ENCODE data around the gene S1PR3.

S1PR3 gene

DNA sequence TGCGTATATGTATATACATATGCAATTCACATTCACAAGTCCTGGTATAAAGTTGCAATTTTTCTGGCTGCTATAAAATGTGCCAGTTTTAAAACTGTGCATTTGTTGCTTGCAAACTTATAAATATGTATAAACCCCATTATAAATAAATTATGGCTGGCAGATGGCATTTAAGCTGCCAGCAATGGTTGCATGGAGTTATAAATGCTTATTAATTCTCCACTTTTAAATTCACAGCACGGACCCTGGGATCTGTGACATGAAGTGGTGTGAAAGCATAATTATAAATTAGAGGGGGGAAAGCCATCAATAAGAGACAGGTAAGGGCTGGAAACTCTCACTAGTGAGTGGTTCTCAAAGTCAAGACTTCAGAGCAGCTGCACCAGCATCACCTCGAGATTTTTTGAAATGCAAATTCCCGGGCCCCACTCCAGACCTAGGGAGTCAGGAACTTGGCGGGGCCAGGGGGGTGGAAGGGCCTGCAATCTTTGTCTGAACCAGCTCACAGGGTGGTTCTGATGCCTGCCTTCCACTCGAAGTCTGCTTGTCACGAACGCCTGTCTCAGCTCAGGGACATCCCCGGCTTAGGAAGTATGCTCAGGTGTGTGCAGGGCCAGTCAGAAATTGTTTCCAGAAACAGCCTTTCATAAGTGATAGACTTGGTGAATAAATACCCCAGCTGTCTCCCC lies 16.9 kb downstream of the S1PR3 start:
- in situ Hi-C loops (cut with MboI; ENCODE audit: low sequenced_read_pairs): loop anchor here (10.0 kb wide), 1 partner anchor 413 kb away; no protein-coding TSS in a partner anchor

DNA sequence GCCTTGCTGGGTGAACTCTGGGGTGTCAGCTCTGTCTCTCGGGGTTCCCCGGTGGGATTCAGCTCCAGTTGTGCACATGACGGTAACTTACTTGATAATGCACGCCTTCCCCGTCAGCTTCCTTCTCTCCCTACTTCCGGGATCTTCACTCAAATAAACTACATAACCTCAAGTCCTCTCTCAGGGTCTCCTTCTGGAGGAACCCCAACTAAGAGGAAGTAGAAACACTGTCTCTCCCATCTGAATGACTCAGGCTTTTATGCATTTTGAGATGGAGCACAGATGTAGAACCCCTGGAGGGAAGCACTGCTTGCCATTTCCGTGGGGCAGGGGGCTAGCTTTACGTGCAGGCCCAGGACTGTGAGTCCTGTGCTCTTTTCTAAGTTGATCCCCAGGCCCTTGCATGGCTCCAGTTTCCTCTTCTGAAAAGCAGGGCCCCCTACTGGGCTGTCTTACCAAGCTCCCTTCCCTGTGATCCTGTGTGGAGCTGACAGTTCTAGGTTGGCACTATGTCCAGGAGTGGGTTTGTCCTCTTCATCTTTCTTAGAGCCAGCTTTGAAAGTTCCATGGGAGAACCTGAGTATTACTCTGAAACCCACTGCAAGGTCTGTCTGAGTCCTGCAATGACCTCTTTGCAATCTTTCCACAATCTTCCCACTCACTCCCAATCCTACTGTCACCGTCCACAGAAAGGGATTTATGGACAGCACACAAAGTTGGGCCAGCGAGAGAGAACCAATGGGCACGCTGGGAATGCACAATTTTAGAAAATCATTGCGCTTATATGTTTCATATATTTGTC lies 17.7 kb downstream of the S1PR3 start:
- in situ Hi-C loops (cut with MboI; ENCODE audit: low sequenced_read_pairs): loop anchor here (10.0 kb wide), 1 partner anchor 414 kb away; no protein-coding TSS in a partner anchor

DNA sequence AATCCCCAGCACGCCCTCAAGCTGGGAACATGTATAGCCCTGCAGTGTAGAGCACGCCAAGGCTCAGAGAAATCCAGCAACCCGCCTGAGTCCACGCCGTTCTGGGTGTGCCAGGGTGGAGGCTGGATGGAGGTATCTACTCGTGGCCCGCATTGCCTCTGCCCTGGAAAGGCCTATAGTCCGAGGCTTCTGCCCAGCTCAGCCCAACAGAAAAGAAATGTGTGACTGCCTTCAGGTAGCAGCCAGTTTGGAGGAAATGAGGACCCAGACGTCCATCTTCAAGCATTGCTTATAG lies 18.2 kb downstream of the S1PR3 start:
- in situ Hi-C loops (cut with MboI; ENCODE audit: low sequenced_read_pairs): loop anchor here (10.0 kb wide), 1 partner anchor 415 kb away; no protein-coding TSS in a partner anchor

DNA sequence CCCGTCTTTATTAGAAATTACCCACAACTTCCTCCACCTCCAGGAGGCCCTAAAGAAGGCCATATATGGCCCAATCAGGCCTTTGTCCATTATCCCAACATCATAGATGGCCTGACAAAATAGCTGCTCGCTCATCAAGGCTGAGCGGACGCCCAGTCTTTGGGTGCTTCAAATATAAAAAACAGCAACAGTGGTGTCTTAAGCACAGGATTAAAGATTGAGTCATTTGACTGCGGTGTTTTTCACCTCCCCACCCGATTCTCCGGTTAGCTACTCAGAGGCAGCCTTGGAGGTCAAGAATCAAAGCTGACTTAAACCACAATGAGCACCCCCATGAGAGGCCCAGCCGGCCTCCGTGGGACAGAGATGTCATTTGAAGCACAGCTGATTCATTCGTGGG lies 18.8 kb downstream of the S1PR3 start:
- in situ Hi-C loops (cut with MboI; ENCODE audit: low sequenced_read_pairs): no loop called here

DNA sequence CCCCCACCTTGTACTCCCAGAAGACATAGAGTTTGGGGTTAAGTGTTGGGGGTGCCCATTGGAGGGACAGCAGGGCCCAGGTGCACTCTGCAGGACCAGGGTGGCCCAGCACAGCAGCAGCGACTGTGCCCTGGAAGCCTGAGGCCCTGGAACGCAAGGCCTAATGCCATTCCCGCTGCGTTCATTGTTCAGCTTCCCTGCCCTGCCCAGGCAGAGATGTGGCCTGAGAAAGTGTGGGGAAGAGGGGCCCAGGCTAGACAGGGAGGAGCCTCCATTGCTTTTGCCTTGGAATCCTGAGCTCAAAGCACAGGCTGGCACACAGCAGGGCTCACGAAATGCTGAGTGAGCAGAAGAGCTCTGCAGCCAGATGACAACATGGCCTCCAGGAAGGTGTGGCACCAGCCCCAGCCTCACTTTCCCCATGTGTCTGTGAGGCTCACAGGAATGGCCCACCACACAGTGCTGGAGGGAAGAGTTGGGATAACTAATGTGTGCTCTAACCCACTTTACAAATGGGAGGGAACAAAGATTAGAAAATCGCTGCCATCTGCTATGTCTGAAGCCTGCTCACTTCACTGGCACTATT lies 19.4 kb downstream of the S1PR3 start:
- in situ Hi-C loops (cut with MboI; ENCODE audit: low sequenced_read_pairs): no loop called here

DNA sequence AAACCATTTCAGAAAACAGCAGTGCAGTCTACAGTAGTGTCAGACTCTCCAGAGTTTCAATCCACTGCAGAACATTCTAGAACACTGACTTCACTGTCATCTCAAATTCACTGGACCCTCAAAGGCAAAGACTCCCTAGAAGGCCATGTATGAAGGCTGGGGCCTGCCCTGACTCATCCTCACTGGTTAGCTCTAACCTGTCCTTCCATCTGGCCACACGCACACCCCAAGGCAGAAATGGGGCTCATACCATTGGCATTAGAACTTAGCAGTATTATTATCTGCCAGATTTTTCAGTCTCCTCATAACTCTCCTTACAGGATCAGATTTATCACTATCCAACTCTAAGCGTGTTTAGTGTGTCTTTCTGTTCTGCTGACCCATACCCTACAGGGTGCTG lies 20.4 kb downstream of the S1PR3 start:
- in situ Hi-C loops (cut with MboI; ENCODE audit: low sequenced_read_pairs): no loop called here

DNA sequence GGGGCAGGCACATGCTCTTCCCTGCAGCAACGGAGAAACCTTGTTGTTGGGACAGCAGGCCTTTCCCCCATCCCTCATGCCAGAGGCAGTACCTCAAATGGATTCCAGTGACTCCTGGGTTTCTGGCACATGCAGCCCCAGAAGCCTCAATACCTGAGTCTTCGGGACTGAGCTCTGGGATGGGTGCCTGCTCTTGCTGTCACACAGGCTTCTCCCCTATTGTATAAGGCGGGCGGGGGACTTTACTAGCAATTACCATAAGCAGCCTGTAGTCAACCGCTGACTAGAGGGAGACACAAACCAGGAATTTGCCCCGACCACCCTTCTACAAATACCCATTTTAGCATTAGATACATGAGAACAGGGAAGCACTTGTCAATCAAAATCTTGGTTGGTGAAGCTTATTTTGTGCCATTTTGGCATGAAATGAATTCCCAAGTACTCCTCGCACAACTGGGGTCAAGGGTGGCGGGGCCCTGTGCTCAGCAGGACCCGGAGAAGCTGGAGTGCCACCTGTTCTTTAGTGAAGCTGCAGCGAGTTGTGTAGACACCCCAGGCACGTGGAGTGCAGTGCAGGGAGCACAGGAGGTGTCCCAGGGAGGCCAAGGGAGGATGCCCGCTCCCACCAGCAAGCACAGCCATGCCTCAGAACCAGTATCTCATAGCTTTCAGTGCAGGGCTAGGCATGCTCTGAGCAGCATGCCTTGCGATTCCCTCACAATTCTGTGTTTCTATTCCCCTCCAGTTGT lies 21.2 kb downstream of the S1PR3 start:
- in situ Hi-C loops (cut with MboI; ENCODE audit: low sequenced_read_pairs): no loop called here

DNA sequence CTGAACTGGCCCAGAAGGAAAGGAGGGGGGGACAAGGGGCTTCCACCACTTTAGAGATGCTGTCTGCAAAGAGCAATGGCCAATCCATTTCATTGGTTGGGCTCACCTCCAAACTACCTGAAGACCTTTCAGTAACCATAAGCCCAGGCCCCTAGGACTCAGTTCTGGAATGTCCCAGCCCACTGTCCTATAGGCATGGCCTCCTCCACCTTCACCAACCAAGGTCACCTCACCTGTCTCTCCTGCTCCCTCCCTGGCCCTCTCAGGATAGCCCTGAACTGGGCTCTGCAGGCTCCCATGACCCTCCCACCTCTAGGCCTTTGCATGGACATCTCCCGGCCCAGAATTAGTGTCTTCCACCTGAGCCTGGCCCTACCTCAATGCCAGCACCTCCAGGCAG lies 22.4 kb downstream of the S1PR3 start:
- in situ Hi-C loops (cut with MboI; ENCODE audit: low sequenced_read_pairs): no loop called here

DNA sequence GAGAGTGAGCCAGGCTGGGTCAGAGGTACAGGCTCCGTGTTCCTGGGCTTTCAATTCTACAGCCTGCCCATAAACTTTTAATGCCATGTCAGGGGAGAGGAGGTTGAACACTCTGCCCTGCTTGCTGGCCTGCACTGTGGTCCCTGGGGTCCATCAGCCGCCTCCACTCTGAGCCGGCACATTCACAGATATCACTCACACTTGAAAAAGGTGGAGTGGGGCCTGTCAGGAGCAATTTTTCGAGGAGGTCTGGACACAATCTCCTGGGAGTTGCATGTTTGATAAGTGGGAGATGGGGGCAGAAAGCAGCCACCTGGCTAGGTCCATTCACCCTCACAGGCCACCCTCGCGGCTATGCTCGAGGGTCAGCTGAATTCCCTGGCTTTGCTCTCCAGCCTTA lies 22.9 kb downstream of the S1PR3 start:
- in situ Hi-C loops (cut with MboI; ENCODE audit: low sequenced_read_pairs): no loop called here

DNA sequence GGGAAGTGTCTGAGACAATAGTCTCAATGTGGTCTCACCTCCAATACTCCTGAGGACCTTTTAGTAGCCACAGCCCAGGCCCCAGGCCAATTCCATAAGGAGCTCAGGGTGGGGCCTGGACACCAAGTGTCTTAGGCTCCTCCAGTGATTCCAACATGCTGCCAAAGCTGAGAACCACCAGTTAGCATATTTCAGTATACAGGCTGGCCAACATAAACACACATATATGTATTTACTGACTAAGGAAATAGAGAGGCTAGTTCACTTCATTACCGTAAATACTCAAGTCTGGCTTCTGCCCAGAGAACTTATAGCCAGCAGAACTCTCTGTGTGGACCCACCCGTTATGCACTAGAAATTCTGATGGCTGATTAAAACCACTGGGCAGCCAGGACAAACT lies 24.1 kb downstream of the S1PR3 start:
- in situ Hi-C loops (cut with MboI; ENCODE audit: low sequenced_read_pairs): no loop called here

DNA sequence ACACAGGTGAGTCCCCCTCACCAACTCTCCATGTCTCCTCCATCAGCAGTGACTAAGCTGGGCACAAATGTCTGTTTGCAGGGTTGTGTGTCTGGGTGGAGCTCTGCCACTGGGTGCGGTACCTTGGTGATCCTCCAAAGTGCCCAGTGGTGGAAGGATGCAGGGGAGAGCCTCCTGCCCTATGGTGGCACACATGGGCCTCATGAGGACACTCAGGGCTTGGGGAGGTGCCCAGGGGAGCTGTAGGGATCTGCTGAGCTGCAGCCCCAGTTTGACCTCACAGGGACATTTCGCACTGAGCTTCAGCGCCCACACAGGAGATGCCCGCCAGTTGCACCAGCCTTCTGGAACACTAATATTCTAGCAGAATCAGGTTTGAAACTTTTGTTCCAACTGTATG lies 29.5 kb downstream of the S1PR3 start:
- in situ Hi-C loops (cut with MboI; ENCODE audit: low sequenced_read_pairs): no loop called here

DNA sequence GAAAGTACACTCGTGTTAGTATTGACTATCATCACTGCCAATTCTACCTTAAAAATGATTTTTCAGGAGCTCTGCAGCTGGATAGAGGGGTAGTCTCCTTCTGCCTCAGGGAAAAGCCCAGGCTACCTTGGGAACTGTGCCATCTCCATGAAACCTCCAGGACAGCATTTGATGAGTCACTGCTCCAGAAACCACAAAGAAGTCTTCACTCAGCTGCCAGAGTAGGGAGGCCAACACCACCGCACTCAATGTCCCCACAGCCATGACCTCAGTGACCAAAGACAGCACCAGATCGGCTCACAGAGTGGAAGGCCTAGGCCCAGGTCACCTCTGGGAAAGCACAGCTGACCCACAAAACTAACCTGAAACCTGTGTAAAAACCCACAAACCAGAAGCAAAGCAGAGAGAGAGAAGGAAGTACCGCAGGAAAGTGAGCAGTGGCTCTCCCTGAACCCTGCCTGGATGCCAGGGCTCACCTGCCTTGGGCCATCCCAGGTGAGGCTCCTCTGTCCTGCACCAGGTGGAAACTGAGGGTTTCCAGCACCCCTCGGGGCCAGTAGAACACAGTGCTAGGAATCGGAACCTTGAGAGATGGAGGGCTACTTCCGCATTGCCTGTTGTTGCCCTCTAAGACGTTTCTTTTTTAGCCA lies 30.0 kb downstream of the S1PR3 start:
- in situ Hi-C loops (cut with MboI; ENCODE audit: low sequenced_read_pairs): no loop called here

DNA sequence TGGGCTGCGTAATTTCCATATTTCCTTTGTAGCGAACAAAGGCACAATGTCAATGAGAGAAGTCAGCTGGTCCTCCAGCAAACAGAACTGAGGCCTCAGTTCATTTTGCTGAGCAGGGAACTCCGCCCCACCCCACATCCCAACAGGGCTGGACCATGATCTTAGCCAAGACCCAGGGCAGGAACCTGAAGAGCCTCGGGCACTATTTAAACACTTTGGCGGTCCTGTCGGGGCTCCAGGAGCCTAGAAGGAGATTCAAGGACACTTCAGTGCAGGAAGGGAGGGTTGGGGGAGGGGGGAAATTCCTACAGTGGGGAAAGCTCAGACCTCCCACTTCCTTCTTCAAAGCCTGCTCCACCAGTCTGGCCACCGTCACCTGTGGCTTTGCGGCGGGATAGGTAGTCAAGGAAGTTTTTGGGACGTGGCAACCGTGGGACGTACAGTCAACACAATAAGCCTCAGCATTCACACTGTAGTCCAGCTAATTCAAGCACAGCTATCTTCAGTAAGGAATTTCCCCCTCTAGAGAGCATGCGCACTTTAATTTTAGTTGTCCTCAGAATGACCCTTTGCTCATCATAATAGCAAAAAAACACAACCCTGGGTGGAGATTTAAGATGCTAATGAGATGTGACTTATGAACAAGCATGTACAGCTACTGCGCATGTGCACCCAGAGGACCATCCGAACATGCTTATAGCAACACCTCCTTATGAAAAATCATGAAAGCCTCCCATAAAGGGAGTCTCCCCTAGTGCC lies 30.9 kb downstream of the S1PR3 start:
- in situ Hi-C loops (cut with MboI; ENCODE audit: low sequenced_read_pairs): no loop called here

DNA sequence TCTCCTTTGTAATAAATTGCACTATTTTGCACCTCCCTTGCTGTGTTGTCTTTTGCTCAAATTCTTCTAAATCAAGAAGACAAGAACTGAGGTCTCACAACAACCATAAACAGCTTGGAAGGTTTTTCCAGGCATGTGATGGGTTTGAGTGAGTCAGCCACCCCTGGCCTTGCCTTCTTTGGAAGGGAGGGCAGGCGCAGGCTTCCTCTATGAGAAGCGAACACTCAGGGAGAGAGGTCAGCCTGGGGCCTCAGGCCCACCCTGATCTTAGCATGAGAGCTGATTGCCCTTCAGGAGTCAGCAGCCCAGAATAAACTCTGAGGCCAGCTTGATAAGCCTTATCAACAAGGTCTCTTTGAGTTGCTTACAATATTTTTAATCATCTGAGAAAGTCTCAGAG lies 31.6 kb downstream of the S1PR3 start:
- in situ Hi-C loops (cut with MboI; ENCODE audit: low sequenced_read_pairs): no loop called here

DNA sequence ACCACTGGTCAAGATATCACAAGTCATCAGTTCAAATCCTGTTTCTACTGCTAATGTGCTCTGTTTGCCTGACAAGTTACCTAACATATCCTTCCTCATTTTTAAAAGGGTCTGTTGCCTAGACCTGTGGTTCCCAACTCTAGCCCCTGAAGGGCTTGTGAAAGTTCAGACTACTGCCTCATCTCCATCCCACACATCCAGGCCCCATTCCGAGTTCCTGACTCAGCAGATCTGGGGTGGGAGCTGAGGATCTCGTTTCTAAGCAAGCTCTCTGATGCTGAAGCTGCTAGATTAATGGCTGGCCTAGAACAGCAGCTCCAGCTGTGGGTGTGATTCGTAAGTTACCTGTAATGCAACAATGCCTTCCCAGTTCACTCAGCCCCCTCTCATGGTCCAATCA lies 32.5 kb downstream of the S1PR3 start:
- in situ Hi-C loops (cut with MboI; ENCODE audit: low sequenced_read_pairs): no loop called here

DNA sequence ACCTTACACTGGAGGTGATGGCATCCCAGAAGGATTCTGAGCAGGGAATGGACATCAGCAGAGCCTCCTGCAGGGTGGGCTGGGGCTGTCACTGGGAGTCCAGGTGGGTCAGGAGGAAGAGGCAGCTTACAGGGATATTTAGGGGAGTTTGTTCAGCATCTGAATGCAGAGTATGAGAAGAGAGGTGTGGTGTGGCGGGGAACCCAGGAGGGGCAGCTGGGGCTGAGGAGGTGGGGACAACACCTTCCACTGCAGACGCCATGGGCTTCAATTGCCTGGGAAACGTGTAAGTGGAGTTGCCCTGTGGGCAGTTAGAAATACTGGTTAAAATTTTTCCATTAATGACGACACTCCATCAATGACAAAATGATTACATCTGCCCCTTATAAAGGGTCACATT lies 33.5 kb downstream of the S1PR3 start:
- in situ Hi-C loops (cut with MboI; ENCODE audit: low sequenced_read_pairs): no loop called here

DNA sequence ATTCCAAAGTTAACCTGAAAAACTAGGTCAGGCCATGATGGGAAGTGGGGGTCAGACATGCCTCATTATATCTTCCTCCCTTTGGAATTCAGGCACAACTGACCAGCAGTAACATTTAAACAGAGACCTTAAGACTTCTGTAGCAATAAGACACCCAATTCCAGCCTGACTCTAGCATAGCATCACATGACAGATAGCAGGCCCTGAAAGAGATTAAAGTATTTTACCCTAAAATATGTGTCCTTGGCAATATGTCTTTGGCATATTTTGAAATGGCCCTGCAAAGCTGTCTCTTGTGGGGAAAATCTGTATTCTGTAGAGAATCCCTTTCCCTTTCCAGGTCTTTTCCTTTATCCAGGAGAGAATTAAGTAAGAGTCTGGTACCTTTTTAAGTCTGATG lies 34.3 kb downstream of the S1PR3 start:
- in situ Hi-C loops (cut with MboI; ENCODE audit: low sequenced_read_pairs): no loop called here

DNA sequence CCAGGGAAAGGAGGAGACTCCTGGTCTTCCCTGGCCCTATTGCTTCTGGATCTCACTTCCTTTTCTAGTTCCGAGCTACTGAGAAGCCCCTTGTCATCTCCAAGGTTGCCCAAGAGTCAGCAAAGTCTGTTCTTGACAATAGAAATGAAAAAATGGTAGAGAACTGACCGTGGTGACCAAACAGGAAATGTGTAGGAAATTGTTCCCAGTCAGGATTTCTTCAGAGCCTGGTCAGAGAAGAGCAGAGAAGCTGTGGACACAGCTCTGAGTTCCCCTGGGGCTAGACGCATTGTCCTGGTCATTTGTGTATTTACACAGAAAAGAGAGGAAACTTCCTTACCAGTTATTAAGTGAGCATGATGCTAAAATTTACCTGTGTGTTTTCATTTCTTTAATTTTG lies 35.6 kb downstream of the S1PR3 start:
- in situ Hi-C loops (cut with MboI; ENCODE audit: low sequenced_read_pairs): no loop called here

DNA sequence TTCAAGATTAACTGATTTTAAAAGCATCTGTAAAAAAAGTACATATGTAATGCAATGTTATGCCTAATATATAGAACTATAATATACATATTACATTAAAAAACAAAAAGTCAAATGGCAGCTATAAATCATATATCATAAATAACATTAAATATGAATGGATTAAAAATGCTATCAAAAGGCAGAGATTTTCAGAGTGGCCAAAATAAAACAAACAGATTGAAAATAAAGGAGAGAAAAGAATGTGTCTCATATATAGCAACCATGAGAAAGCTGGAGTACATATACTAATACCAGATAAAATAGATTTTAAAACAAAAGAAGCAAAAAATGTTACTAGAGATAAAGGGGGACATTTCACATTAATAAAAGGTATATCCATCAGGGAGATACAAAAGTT lies 38.5 kb downstream of the S1PR3 start:
- in situ Hi-C loops (cut with MboI; ENCODE audit: low sequenced_read_pairs): no loop called here

DNA sequence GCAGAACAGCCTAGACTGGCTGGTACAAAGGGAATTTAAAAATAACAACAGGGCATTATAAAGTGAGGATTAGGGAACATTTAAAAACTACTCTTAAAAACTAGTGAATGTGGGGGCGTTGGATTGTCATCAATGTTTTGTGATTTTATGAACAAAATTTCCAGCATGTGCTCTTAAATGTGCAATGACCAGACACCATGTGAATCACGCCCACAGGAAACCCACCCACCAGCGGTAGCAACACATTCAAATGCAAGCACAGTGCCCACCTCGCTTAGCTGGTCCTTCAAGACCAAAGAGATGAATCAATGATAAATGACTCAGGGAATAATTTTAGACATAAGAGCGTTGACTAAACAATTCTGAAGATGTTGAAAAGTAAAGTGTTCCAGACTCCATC lies 40.9 kb downstream of the S1PR3 start:
- in situ Hi-C loops (cut with MboI; ENCODE audit: low sequenced_read_pairs): no loop called here
